ENCODE data around the gene C1QTNF7.

The C1QTNF7 gene

DNA sequence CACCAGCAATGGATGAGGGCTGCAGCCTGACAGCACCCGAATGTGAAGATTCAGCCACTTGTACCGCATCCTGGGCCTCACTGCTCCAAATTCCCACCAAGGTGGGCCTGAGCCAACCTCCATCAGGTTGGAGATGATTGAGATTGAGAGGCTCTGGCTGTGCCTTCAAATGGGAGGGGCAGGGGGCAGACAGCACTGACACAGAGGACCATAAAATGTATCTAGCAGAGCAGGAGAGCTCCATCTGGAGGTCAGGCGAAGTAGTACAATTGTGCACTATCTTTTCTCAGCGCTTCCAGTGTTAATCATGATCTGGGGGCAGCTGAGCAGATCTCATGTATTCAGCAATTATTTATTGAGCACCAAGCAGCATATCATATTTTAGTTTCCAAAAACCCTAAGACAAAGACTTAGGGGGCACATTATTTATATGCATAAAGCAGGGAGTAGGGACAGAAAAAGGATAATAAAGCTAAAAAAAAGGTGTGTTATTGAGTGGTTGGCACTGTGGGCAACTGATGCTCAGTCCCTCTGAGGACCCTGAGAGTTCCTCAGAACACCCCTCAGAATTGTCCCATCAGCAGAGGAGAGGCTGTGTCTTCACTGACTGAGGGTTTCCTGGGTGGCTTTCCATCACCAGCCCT lies 31.6 kb upstream of the C1QTNF7 start (continued):
- TF ChIP-seq PATZ1 (CRISPR knock-in tag; IDR thresholded peaks at IDR 0.05; ENCODE audit: borderline replicate concordance), result no peak
- no peak for TF ChIP-seq GLIS3 (CRISPR knock-in tag; IDR thresholded peaks at IDR 0.05)
- TF ChIP-seq ZFP30 (CRISPR knock-in tag; IDR thresholded peaks at IDR 0.05), result no peak
- no peak for TF ChIP-seq ZNF8 (CRISPR knock-in tag; IDR thresholded peaks at IDR 0.05)

DNA sequence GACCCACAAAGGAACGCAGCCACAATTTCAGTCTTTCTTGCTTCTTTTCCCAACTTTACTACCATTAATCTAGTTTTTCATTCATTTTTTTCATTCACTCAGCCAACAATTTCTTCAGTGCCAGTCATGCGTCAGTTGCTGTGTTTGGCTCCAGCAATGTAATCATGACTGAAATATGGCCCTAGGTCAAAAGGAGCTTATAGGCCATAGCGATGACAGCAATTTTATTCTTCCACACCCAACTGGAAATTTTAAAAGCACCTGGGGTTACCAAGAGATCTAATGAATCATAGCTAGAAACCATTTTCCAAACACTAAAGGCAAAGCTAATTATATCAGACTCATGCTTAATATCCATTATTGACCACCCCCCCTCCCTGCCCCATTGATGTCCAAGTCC lies 29.8 kb upstream of the C1QTNF7 start:
- TF ChIP-seq ESRRG (CRISPR knock-in tag; IDR thresholded peaks at IDR 0.05) (no peak), ZC3H10 (CRISPR knock-in tag; IDR thresholded peaks at IDR 0.05) (no peak), TOX (CRISPR knock-in tag; IDR thresholded peaks at IDR 0.05; ENCODE audit: borderline replicate concordance) (no peak), CSDC2 (CRISPR knock-in tag; IDR thresholded peaks at IDR 0.05) (no peak), ARNTL (CRISPR knock-in tag; IDR thresholded peaks at IDR 0.05; ENCODE audit: borderline replicate concordance, low read depth) (no peak)
- TF ChIP-seq, protein P1, sequence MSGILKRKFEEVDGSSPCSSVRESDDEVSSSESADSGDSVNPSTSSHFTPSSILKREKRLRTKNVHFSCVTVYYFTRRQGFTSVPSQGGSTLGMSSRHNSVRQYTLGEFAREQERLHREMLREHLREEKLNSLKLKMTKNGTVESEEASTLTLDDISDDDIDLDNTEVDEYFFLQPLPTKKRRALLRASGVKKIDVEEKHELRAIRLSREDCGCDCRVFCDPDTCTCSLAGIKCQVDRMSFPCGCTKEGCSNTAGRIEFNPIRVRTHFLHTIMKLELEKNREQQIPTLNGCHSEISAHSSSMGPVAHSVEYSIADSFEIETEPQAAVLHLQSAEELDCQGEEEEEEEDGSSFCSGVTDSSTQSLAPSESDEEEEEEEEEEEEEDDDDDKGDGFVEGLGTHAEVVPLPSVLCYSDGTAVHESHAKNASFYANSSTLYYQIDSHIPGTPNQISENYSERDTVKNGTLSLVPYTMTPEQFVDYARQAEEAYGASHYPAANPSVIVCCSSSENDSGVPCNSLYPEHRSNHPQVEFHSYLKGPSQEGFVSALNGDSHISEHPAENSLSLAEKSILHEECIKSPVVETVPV (CRISPR knock-in tag; IDR thresholded peaks at IDR 0.05), result no peak
- no peak for ATAC-seq

DNA sequence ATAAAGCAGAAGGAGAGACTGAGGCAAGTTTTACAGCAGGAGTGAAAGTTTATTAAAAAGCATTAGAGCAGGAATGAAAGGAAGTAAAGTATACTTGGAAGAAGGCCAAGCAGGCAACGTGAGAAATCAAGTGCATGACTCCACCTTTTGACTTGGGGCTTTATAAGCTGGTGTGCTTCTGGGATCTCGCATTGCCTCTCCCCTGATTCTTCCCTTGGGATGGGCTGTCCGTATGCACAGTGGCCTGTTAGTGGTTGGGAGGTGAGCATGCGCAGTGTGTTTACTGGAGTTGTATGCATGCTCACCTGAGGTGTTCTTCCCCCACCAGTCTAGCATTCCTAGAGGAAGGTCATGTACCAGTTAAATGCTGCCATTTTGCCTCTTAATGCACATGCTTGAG lies 29.1 kb upstream of the C1QTNF7 start:
- TF ChIP-seq ESRRG (CRISPR knock-in tag; IDR thresholded peaks at IDR 0.05) (no peak), ZFP3 (CRISPR knock-in tag; IDR thresholded peaks at IDR 0.05) (no peak), TCF4 (CRISPR knock-in tag; IDR thresholded peaks at IDR 0.05; ENCODE audit: borderline replicate concordance) (no peak), ZC3H10 (CRISPR knock-in tag; IDR thresholded peaks at IDR 0.05) (no peak), OSR1 (CRISPR knock-in tag; IDR thresholded peaks at IDR 0.05) (no peak), TSHZ2 (CRISPR knock-in tag; IDR thresholded peaks at IDR 0.05) (no peak), GLIS3 (CRISPR knock-in tag; IDR thresholded peaks at IDR 0.05) (no peak), ISL1 (CRISPR knock-in tag; IDR thresholded peaks at IDR 0.05) (no peak), BACH2 (CRISPR knock-in tag; IDR thresholded peaks at IDR 0.05; ENCODE audit: borderline replicate concordance) (no peak), ZNF70 (CRISPR knock-in tag; IDR thresholded peaks at IDR 0.05) (no peak), ZNF565 (CRISPR knock-in tag; conservative IDR thresholded peaks at IDR 0.05; ENCODE audit: low read depth) (no peak), TOX (CRISPR knock-in tag; IDR thresholded peaks at IDR 0.05; ENCODE audit: borderline replicate concordance) (no peak), ZFP30 (CRISPR knock-in tag; IDR thresholded peaks at IDR 0.05) (no peak), SNAI2 (CRISPR knock-in tag; IDR thresholded peaks at IDR 0.05) (no peak)
- TF ChIP-seq, protein P1 (CRISPR knock-in tag; IDR thresholded peaks at IDR 0.05), result no peak
- no peak for ATAC-seq

DNA sequence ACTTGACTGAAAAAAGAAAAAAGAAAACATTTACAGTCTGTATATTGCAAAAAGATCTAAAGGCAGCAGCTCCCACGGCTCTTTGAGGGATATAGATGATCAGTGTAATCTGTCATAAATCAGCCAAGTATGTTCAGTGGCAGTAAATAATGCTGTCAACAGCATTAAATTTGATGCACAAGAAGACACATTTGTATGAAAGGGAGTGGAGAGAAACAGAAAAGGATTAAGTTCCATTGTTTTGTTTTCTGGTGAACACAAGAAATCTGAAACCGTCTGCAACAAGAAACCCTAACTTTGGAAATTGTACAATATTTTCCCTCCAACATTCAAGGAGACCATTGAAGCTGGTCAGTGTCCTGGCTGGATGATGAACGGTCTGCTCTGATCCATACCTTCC lies 27.6 kb upstream of the C1QTNF7 start:
- TF ChIP-seq CREB5 (CRISPR knock-in tag; IDR thresholded peaks at IDR 0.05; ENCODE audit: low read depth), result no peak
- TF ChIP-seq PATZ1 (CRISPR knock-in tag; IDR thresholded peaks at IDR 0.05; ENCODE audit: borderline replicate concordance), result no peak
- no peak for TF ChIP-seq CSDC2 (CRISPR knock-in tag; IDR thresholded peaks at IDR 0.05)
- TF ChIP-seq, protein P2, sequence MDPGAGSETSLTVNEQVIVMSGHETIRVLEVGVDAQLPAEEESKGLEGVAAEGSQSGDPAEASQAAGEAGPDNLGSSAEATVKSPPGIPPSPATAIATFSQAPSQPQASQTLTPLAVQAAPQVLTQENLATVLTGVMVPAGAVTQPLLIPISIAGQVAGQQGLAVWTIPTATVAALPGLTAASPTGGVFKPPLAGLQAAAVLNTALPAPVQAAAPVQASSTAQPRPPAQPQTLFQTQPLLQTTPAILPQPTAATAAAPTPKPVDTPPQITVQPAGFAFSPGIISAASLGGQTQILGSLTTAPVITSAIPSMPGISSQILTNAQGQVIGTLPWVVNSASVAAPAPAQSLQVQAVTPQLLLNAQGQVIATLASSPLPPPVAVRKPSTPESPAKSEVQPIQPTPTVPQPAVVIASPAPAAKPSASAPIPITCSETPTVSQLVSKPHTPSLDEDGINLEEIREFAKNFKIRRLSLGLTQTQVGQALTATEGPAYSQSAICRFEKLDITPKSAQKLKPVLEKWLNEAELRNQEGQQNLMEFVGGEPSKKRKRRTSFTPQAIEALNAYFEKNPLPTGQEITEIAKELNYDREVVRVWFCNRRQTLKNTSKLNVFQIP (CRISPR knock-in tag; IDR thresholded peaks at IDR 0.05; ENCODE audit: borderline replicate concordance, low read depth), result no peak
- no peak for TF ChIP-seq ZNF70 (CRISPR knock-in tag; IDR thresholded peaks at IDR 0.05)
- no peak for ATAC-seq

Measured in SK-N-SH treated with all-trans-retinoic acid at 6 μM for 48 hours (cell line).